SK-N-SH (cell line): ENCODE results near the gene DNMT3B. TPM values are rescaled to one million over a fixed set of nuclear protein-coding genes. Genes with fewer than 3 reads are reported as not detected.

Experiments used
- CTCF ChIA-PET: fragments of 300-600, 350-600 bp; formaldehyde crosslinking; extraction: SDS; loops from one replicate; lab custom pipeline; 2021; lab: Yijun Ruan, JAX
- POLR2A ChIA-PET: fragments of 350-600 bp; sonication (Branson Sonifier 250); formaldehyde crosslinking; extraction: SDS; loops from one replicate; lab custom pipeline; 2020; ENCODE audit warnings: antibody characterized with exemption, inconsistent platforms; lab: Yijun Ruan, JAX
- DNase-seq: peaks from one replicate; pipeline ENCODE4 v3.0.0; 2012
- H2AFZ ChIP-seq: fragments of 200-600 bp; sonication (generic); 2 replicates; pipeline ENCODE4 v1.8.1; 2016; ENCODE audit warnings: antibody characterized with exemption, mild to moderate bottlenecking, low read depth
- H3F3A ChIP-seq: fragments of 200-600 bp; sonication (generic); replicated peaks from 2 replicates; pipeline ENCODE3; 2016; ENCODE audit warnings: antibody characterized with exemption, mild to moderate bottlenecking; ENCODE audit not compliant: insufficient read depth
- H3K27ac ChIP-seq, 2 experiments: fragments of 200-500 bp in 1 of 2; fragments of 200-600 bp in 1 of 2; sonication (Bioruptor generic) in 1 of 2; sonication (generic), shearing (Covaris generic) in 1 of 2; 2 replicates each; pipeline versions ENCODE4 v1.5.1 to v1.6.1; 2014 to 2016; ENCODE audit warnings: low read depth in 2 of 2, inconsistent platforms in 1 of 2, low read length in 1 of 2, mild to moderate bottlenecking in 1 of 2, mixed read lengths in 1 of 2
- H3K27me3 ChIP-seq: fragments of 200-600 bp; sonication (generic), shearing (Covaris generic); 2 replicates; pipeline ENCODE4 v1.6.1; 2016; ENCODE audit warnings: mixed run types; ENCODE audit not compliant: insufficient read depth
- H3K36me3 ChIP-seq, 2 experiments: fragments of 200-500 bp in 1 of 2; fragments of 200-600 bp in 1 of 2; sonication (Bioruptor generic) in 1 of 2; sonication (generic) in 1 of 2; replicated peaks in 1 of 2; 2 replicates each; pipeline versions ENCODE3 to v1.5.1; 2014 to 2016; ENCODE audit warnings: low read length in 1 of 2, mild to moderate bottlenecking in 1 of 2; ENCODE audit not compliant: insufficient read depth in 2 of 2, control insufficient read depth in 1 of 2
- H3K4me1 ChIP-seq, 2 experiments: fragments of 200-500 bp in 1 of 2; fragments of 200-600 bp in 1 of 2; sonication (Bioruptor generic) in 1 of 2; sonication (generic), shearing (Covaris generic) in 1 of 2; 2 replicates each; pipeline versions ENCODE4 v1.5.1 to v1.6.1; 2014 to 2016; ENCODE audit warnings: low read depth in 1 of 2, low read length in 1 of 2, mixed run types in 1 of 2; ENCODE audit not compliant: insufficient read depth in 2 of 2, control insufficient read depth in 1 of 2
- H3K4me2 ChIP-seq: fragments of 200-600 bp; sonication (generic), shearing (Covaris generic); 2 replicates; pipeline ENCODE4 v1.6.1; 2017; ENCODE audit warnings: mixed run types
- H3K4me3 ChIP-seq, 2 experiments: fragments of 200-500 bp in 1 of 2; fragments of 200-600 bp in 1 of 2; sonication (Bioruptor generic) in 1 of 2; sonication (generic), shearing (Covaris generic) in 1 of 2; 2 replicates each; pipeline versions ENCODE4 v1.5.1 to v1.8.1; 2014 to 2016; ENCODE audit warnings: low read depth in 2 of 2, inconsistent platforms in 1 of 2, low read length in 1 of 2, mild to moderate bottlenecking in 1 of 2, mixed read lengths in 1 of 2, moderate library complexity in 1 of 2
- H3K79me2 ChIP-seq: fragments of 200-600 bp; sonication (generic); 2 replicates; pipeline ENCODE4 v1.8.1; 2017; ENCODE audit warnings: mild to moderate bottlenecking; ENCODE audit not compliant: insufficient read depth
- H3K9ac ChIP-seq: fragments of 200-600 bp; sonication (generic); 2 replicates; pipeline ENCODE4 v1.6.1; 2017; ENCODE audit warnings: mixed run types
- H3K9me2 ChIP-seq: fragments of 200-600 bp; sonication (generic); 2 replicates; pipeline ENCODE4 v1.6.1; 2017; ENCODE audit warnings: mixed run types
- H3K9me3 ChIP-seq: fragments of 200-600 bp; sonication (generic); 2 replicates; pipeline ENCODE4 v1.6.1; 2017; ENCODE audit warnings: mixed run types, mild to moderate bottlenecking, moderate library complexity
- H4K20me1 ChIP-seq: fragments of 200-600 bp; sonication (generic); 2 replicates; pipeline ENCODE4 v1.6.1; 2017; ENCODE audit warnings: mild to moderate bottlenecking, mixed run types; ENCODE audit not compliant: insufficient read depth
- CHD2 ChIP-seq: fragments of 150-350 bp; IDR thresholded peaks from 2 replicates; pipeline ENCODE4 v1.6.1; 2018; ENCODE audit warnings: low read length; ENCODE audit not compliant: partially characterized antibody
- GABPA ChIP-seq: IDR thresholded peaks from 2 replicates; pipeline ENCODE4 v1.4.0; 2012; ENCODE audit warnings: low read depth, mild to moderate bottlenecking
- JUND ChIP-seq: IDR thresholded peaks from 2 replicates; pipeline ENCODE4 v1.4.0; 2012
- MEF2A ChIP-seq: IDR thresholded peaks from 2 replicates; pipeline ENCODE4 v1.4.0; 2012; ENCODE audit warnings: low read depth, borderline replicate concordance
- MXI1 ChIP-seq: IDR thresholded peaks from 2 replicates; pipeline ENCODE4 v1.6.1; 2012; ENCODE audit warnings: mild to moderate bottlenecking, low read depth, low read length, improper control_type of control experiment
- PBX3 ChIP-seq: IDR thresholded peaks from 2 replicates; pipeline ENCODE4; 2012
- RFX5 ChIP-seq: IDR thresholded peaks from 2 replicates; pipeline ENCODE4 v1.6.1; 2012; ENCODE audit warnings: mild to moderate bottlenecking, improper control_type of control experiment, low read length
- SIN3A ChIP-seq: IDR thresholded peaks from 2 replicates; pipeline ENCODE4 v1.6.1; 2012; ENCODE audit warnings: low read depth, mild to moderate bottlenecking, low read length, moderate library complexity, borderline replicate concordance
- SMC3 ChIP-seq: IDR thresholded peaks from 2 replicates; pipeline ENCODE4 v1.6.1; 2012; ENCODE audit warnings: low read depth, low read length, improper control_type of control experiment
- TCF12 ChIP-seq: IDR thresholded peaks from 2 replicates; pipeline ENCODE4 v1.4.0; 2012
- TEAD4 ChIP-seq: IDR thresholded peaks from 2 replicates; pipeline ENCODE4 v1.4.0; 2012; ENCODE audit warnings: mild to moderate bottlenecking, borderline replicate concordance; ENCODE audit not compliant: insufficient read depth
- USF2 ChIP-seq: fragments of 150-350 bp; IDR thresholded peaks from 2 replicates; pipeline ENCODE4 v1.6.1; 2017; ENCODE audit warnings: antibody characterized with exemption, low read length, low read depth, borderline replicate concordance
- WGBS: methylation state at CpG from one replicate; pipeline ENCODE4 v1.1.6; 2017; ENCODE audit warnings: low lambda C conversion rate; 5-methylcytosine and 5-hydroxymethylcytosine counted together
- polyA plus RNA-seq, 3 experiments: library from polyadenylated mRNA; depleted of rRNA; stranded (reverse); fragments of >200 nt; gene quantifications; 2 replicates each; pipeline ENCODE4 v1.2.3, GENCODE V29; 2012
- TF ChIP-seq, protein P1 (sequence below): fragments of 200-600 bp; sonication (generic); IDR thresholded peaks from 2 replicates; pipeline ENCODE4 v1.6.1; 2017; ENCODE audit warnings: antibody characterized with exemption, mild to moderate bottlenecking, moderate library complexity

The DNMT3B gene
- polyA plus RNA-seq, 1 of the 3 experiments (the other 2 are of a cell fraction), result 2.2 TPM

- TF ChIP-seq, protein P1, sequence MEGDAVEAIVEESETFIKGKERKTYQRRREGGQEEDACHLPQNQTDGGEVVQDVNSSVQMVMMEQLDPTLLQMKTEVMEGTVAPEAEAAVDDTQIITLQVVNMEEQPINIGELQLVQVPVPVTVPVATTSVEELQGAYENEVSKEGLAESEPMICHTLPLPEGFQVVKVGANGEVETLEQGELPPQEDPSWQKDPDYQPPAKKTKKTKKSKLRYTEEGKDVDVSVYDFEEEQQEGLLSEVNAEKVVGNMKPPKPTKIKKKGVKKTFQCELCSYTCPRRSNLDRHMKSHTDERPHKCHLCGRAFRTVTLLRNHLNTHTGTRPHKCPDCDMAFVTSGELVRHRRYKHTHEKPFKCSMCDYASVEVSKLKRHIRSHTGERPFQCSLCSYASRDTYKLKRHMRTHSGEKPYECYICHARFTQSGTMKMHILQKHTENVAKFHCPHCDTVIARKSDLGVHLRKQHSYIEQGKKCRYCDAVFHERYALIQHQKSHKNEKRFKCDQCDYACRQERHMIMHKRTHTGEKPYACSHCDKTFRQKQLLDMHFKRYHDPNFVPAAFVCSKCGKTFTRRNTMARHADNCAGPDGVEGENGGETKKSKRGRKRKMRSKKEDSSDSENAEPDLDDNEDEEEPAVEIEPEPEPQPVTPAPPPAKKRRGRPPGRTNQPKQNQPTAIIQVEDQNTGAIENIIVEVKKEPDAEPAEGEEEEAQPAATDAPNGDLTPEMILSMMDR, result no peak
- TF ChIP-seq GABPA, result no peak
- TF ChIP-seq PBX3, result no peak
- TF ChIP-seq JUND, result no peak
- TF ChIP-seq SMC3, result no peak
Measured at GRCh38 chr20:32820698-32821377, 58.7 kb downstream of the DNMT3B start (continued).

DNA sequence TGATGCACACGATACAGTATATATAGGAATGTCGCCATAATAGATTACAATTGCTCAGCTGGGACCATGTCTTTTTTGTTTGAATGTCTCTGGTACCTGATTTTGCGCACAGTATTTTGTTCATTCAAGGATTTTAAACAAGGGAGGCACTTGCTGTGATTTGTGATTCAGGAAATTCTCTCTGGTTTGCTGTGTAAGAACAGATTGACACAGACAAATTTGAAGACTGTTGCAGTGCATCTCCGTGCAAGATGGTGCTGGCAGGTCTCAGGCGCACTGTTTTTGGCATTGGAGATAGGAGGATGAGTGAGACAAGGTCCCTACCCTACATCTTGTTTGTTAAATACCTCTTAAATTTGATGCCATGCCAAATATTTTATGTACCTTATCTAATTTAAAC lies 60.0 kb downstream of the DNMT3B start:
- no peak overlapping the region for H3K9ac ChIP-seq
- no peak overlapping the region for H3K4me3 ChIP-seq
- peaks cover 6% of the 10 kb centered on the region for H3F3A ChIP-seq
- no peak for DNase-seq
- peak overlapping the region; percentile 77; the same call in 1 of the 2 replicates for H3K4me2 ChIP-seq
- no peaks in the 10 kb centered on the region for H3K9me3 ChIP-seq
- POLR2A ChIA-PET, result interaction anchor here (0.9 kb wide), 1 partner anchor 79 kb away, joined by 3 read pairs; the partner anchor contains the start of gene COMMD7
- peaks cover 19 to 24% of the 10 kb centered on the region in 2 experiments; a peak in 2 of 4 replicates for H3K4me1 ChIP-seq
- H4K20me1 ChIP-seq, result peaks cover 62% of the 10 kb centered on the region
- peaks cover 73% of the 10 kb centered on the region for H3K79me2 ChIP-seq
- no peaks in the 10 kb centered on the region for H3K9me2 ChIP-seq
- WGBS, result 96% methylated on average over 5 of the region's 5 CpGs
- H2AFZ ChIP-seq, result no peak overlapping the region
- CTCF ChIA-PET, result interaction anchor here (1.7 to 2.4 kb wide), 2 partner anchors 32 to 44 kb away, joined by 3 to 13 read pairs; no protein-coding TSS in a partner anchor
- H3K36me3 ChIP-seq, result peaks cover 3 to 10% of the 10 kb centered on the region in 2 experiments
- H3K27me3 ChIP-seq, result no peaks in the 10 kb centered on the region
- TF ChIP-seq TCF12 (no peak), TEAD4 (no peak), MXI1 (no peak), RFX5 (no peak), USF2 (no peak)
- H3K27ac ChIP-seq, result no peak overlapping the region

- H3K79me2 ChIP-seq, result peaks cover 81% of the 10 kb centered on the region
- no peaks in the 10 kb centered on the region for H3K9me3 ChIP-seq
- WGBS, result 100% methylated on average over 3 of the region's 3 CpGs
- H3F3A ChIP-seq, result peaks cover 6% of the 10 kb centered on the region
- H3K4me3 ChIP-seq, result no peak overlapping the region
- H3K9ac ChIP-seq, result no peak overlapping the region
- peak overlapping the region; percentile 35; the same call in 1 of the 2 replicates for H3K4me2 ChIP-seq
- no peaks in the 10 kb centered on the region for H3K9me2 ChIP-seq
- no peak for TF ChIP-seq CHD2
- TF ChIP-seq MEF2A, result no peak
- TF ChIP-seq TCF12, result no peak
- TF ChIP-seq SIN3A, result no peak
- TF ChIP-seq, protein P1, result peak; percentile 8; the same call in 1 of the 2 replicates
- TF ChIP-seq, all 33 proteins: peak for 1
- H3K27me3 ChIP-seq, result no peaks in the 10 kb centered on the region
- H4K20me1 ChIP-seq, result peaks cover 71% of the 10 kb centered on the region
- DNase-seq, result no peak
- no peak overlapping the region for H2AFZ ChIP-seq
- POLR2A ChIA-PET, result no interaction called here
- H3K27ac ChIP-seq, result peak overlapping the region in 1 of 2 experiments; percentile 16; a peak in 1 of 4 replicates
- H3K4me1 ChIP-seq, result peaks cover 19 to 28% of the 10 kb centered on the region in 2 experiments; a peak in 2 of 4 replicates
- H3K36me3 ChIP-seq, result peaks cover 7 to 15% of the 10 kb centered on the region in 2 experiments
- CTCF ChIA-PET, result no interaction called here
Measured at GRCh38 chr20:32823078-32823477, 60.9 kb downstream of the DNMT3B start.
